ENCODE results near the gene WDR74. TPM values are rescaled to one million over a fixed set of nuclear protein-coding genes. Genes with fewer than 3 reads are reported as not detected.

Gene WDR74
- total and polyA plus RNA-seq, 2 of the 13 experiments (the other 11 are each of a cell fraction or from before 2014, with no cell fraction given), result 77.0 to 83.3 TPM

GRCh38 chr11:62855571-62856332 lies 16.4 kb upstream of the WDR74 start (continued):
- TF ChIP-seq ZNF407 (CRISPR knock-in tag; IDR thresholded peaks at IDR 0.05; ENCODE audit: not compliant biosample characterization) (peak; percentile 94), CEBPB (IDR thresholded peaks at IDR 0.05; ENCODE audit: borderline replicate concordance, low read depth, low read length) (no peak), MTA3 (CRISPR knock-in tag; IDR thresholded peaks at IDR 0.05) (no peak), SNAPC4 (CRISPR knock-in tag; IDR thresholded peaks at IDR 0.05) (peak; percentile 86; the same call in 1 of the 2 replicates), ZNF224 (CRISPR knock-in tag; IDR thresholded peaks at IDR 0.05) (peak; percentile 94; the same call in 1 of the 2 replicates), ZNF605 (CRISPR knock-in tag; IDR thresholded peaks at IDR 0.05) (peak; percentile 98), ATAD3A (CRISPR knock-in tag; IDR thresholded peaks at IDR 0.05) (no peak), TIGD3 (CRISPR knock-in tag; IDR thresholded peaks at IDR 0.05; ENCODE audit: borderline replicate concordance) (0 out of 2 replicates have a peak, but pooled peaks have one; percentile 57), NR1H2 (CRISPR knock-in tag; IDR thresholded peaks at IDR 0.05; ENCODE audit: borderline replicate concordance, low read depth) (no peak), MXD3 (CRISPR knock-in tag; IDR thresholded peaks at IDR 0.05) (peak; percentile 94; the same call in 1 of the 2 replicates), ZNF432 (CRISPR knock-in tag; IDR thresholded peaks at IDR 0.05; ENCODE audit: borderline replicate concordance) (0 out of 2 replicates have a peak, but pooled peaks have one; percentile 44)

Data from HepG2 (cell line).